GM10266 (cell line): ENCODE data around the gene RNPS1.

Source experiments
- DNase-seq: peaks from one replicate; pipeline ENCODE4 v3.0.0; 2012; ENCODE audit errors: extremely low spot score
- CTCF ChIP-seq: IDR thresholded peaks from 2 replicates; pipeline ENCODE4 v1.5.1; 2012; ENCODE audit warnings: mild to moderate bottlenecking, low read depth; ENCODE audit not compliant: control insufficient read depth, insufficient read depth; ENCODE audit errors: missing control alignments

Gene RNPS1

GRCh38 chr16:2286550-2286949 lies 18.6 kb upstream of the RNPS1 start:
- no peak for DNase-seq
- no peak for TF ChIP-seq CTCF

- no peak for DNase-seq
- no peak for TF ChIP-seq CTCF
These were observed 17.8 kb upstream of the RNPS1 start for GRCh38 chr16:2285731-2286191.

GRCh38 chr16:2284797-2285576 lies 17.1 kb upstream of the RNPS1 start:
- TF ChIP-seq CTCF = no peak
- no peak for DNase-seq

GRCh38 chr16:2284001-2284770 lies 16.3 kb upstream of the RNPS1 start:
- DNase-seq = no peak
- TF ChIP-seq CTCF = no peak

- no peak for DNase-seq
- no peak for TF ChIP-seq CTCF
These were observed 15.1 kb upstream of the RNPS1 start for GRCh38 chr16:2282866-2283555.

GRCh38 chr16:2282262-2282661 lies 14.3 kb upstream of the RNPS1 start:
- DNase-seq = no peak
- TF ChIP-seq CTCF = no peak
